K562 (cell line): ENCODE measurements around the gene DAB1. TPM values are rescaled to one million over a fixed set of nuclear protein-coding genes. Genes with fewer than 3 reads are reported as not detected.

Source experiments
- FOS ChIP-seq: IDR thresholded peaks from 3 replicates; pipeline ENCODE4 v1.6.1; 2011; ENCODE audit not compliant: insufficient read length; ENCODE audit errors: extremely low read depth
- SRSF9 ChIP-seq: fragments of 200-400 bp; formaldehyde crosslinking; IDR thresholded peaks from 2 replicates; pipeline ENCODE4 v1.6.1; 2017; ENCODE audit warnings: low read depth, low read length, borderline replicate concordance
- TCFL5 ChIP-seq: fragments of 250-450 bp; sonication (Bioruptor Pico); conservative IDR thresholded peaks from 2 replicates; pipeline ENCODE4 v1.6.1; 2021; ENCODE audit warnings: mild to moderate bottlenecking, moderate library complexity, matching md5 sums
- ZNF175 ChIP-seq: fragments of 200-800 bp; sonication (Bioruptor generic); IDR thresholded peaks from 2 replicates; pipeline ENCODE4 v1.6.1; 2016; ENCODE audit warnings: low read depth, mild to moderate bottlenecking, missing genetic modification characterization, missing compliant biosample characterization
- polyA plus RNA-seq, 8 experiments: library from polyadenylated mRNA; depleted of rRNA in 4 of 8; stranded (reverse) in 5 of 8; unstranded in 3 of 8; fragments of >200 nt; fragmentation: Nextera tagmentation in 2 of 8; fragmentation: Illumina TruSeq in 1 of 8; extraction: Ambion mirVana in 2 of 8; extraction: Trizol in 1 of 8; gene quantifications; 2 replicates each; pipeline versions ENCODE4 v1.2.1 to v1.2.3, GENCODE V29; 2011 to 2014; ENCODE audit warnings: inconsistent platforms in 1 of 8, missing spikeins in 1 of 8
- total RNA-seq, 7 experiments: library from RNA; depleted of rRNA in 6 of 7; stranded (reverse); fragments of >200 nt in 6 of 7; fragmentation: Illumina TruSeq in 2 of 7; extraction: Trizol in 2 of 7; gene quantifications; 2 replicates each; pipeline versions ENCODE4 v1.2.1 to v1.2.3, GENCODE V29; 2011 to 2021; ENCODE audit warnings: low replicate concordance in 1 of 7
- TF ChIP-seq, protein P1 (sequence below): IDR thresholded peaks from 2 replicates; pipeline ENCODE4 v1.6.1; 2011; ENCODE audit warnings: borderline replicate concordance, low read depth, mild to moderate bottlenecking, moderate library complexity, low read length; ENCODE audit not compliant: insufficient read depth, poor library complexity, severe bottlenecking
- TF ChIP-seq, protein P2 (sequence below): fragments of 450-650 bp; IDR thresholded peaks from 2 replicates; pipeline ENCODE4 v1.6.1; 2014; ENCODE audit warnings: low read depth, mild to moderate bottlenecking, moderate library complexity, borderline replicate concordance
- TF ChIP-seq, protein P3 (sequence below): sonication (generic); formaldehyde crosslinking; IDR thresholded peaks from 2 replicates; pipeline ENCODE4 v1.8.1; 2022; ENCODE audit warnings: missing genetic modification reagents

The DAB1 gene
- total and polyA plus RNA-seq, 9 of the 15 experiments (the other 6 are each of a cell fraction or from before 2014, with no cell fraction given) = not detected

DNA sequence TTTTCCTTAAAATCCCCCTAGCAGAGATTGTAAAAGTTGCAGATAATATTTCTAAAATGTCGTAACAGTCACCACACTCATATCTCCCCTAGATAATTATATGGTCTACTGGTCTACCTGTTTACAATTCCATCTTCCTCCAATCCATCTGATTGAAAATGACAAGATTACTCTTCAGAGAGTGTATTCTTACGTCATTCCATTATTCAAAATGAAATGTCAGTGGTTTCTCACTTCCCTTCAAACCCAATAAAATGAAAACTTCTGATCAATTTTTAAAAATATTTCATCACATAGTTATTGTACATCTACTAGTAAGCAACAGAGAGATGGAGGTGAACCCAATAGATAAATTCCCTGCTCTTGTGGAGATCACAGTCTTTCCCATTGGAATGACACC, 255.9 kb downstream of the DAB1 start (continued):
- TF ChIP-seq, protein P1, sequence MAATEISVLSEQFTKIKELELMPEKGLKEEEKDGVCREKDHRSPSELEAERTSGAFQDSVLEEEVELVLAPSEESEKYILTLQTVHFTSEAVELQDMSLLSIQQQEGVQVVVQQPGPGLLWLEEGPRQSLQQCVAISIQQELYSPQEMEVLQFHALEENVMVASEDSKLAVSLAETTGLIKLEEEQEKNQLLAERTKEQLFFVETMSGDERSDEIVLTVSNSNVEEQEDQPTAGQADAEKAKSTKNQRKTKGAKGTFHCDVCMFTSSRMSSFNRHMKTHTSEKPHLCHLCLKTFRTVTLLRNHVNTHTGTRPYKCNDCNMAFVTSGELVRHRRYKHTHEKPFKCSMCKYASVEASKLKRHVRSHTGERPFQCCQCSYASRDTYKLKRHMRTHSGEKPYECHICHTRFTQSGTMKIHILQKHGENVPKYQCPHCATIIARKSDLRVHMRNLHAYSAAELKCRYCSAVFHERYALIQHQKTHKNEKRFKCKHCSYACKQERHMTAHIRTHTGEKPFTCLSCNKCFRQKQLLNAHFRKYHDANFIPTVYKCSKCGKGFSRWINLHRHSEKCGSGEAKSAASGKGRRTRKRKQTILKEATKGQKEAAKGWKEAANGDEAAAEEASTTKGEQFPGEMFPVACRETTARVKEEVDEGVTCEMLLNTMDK = no peak
- no peak for TF ChIP-seq ZNF175 (CRISPR knock-in tag)
- TF ChIP-seq, protein P2, sequence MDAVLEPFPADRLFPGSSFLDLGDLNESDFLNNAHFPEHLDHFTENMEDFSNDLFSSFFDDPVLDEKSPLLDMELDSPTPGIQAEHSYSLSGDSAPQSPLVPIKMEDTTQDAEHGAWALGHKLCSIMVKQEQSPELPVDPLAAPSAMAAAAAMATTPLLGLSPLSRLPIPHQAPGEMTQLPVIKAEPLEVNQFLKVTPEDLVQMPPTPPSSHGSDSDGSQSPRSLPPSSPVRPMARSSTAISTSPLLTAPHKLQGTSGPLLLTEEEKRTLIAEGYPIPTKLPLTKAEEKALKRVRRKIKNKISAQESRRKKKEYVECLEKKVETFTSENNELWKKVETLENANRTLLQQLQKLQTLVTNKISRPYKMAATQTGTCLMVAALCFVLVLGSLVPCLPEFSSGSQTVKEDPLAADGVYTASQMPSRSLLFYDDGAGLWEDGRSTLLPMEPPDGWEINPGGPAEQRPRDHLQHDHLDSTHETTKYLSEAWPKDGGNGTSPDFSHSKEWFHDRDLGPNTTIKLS = no peak
- TF ChIP-seq, protein P3, sequence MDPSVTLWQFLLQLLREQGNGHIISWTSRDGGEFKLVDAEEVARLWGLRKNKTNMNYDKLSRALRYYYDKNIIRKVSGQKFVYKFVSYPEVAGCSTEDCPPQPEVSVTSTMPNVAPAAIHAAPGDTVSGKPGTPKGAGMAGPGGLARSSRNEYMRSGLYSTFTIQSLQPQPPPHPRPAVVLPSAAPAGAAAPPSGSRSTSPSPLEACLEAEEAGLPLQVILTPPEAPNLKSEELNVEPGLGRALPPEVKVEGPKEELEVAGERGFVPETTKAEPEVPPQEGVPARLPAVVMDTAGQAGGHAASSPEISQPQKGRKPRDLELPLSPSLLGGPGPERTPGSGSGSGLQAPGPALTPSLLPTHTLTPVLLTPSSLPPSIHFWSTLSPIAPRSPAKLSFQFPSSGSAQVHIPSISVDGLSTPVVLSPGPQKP (CRISPR knock-in tag) = no peak
- TF ChIP-seq SRSF9 = no peak
- TF ChIP-seq TCFL5 (CRISPR knock-in tag) = no peak
- TF ChIP-seq FOS = no peak
